NB4 (cell line): ENCODE data around the gene AGAP1.

Source experiments
- DNase-seq: peaks from one replicate; pipeline ENCODE4 v3.0.0; 2010; ENCODE audit warnings: low read depth
- H3K4me3 ChIP-seq: one replicate; pipeline ENCODE4 v1.5.1; 2011; ENCODE audit warnings: mild to moderate bottlenecking, low read depth, low read length, moderate library complexity
- MYC ChIP-seq: IDR thresholded peaks from 2 replicates; pipeline ENCODE4 v1.6.1; 2011; ENCODE audit warnings: low read depth, low read length
- POLR2A ChIP-seq: IDR thresholded peaks from 2 replicates; pipeline ENCODE4 v1.6.1; 2011; ENCODE audit warnings: mild to moderate bottlenecking; ENCODE audit not compliant: insufficient read length; ENCODE audit errors: extremely low read depth
- TF ChIP-seq, protein P1 (sequence below): IDR thresholded peaks from one replicate; pipeline ENCODE4 v1.5.1; 2012; ENCODE audit warnings: low read depth, low read length
- TF ChIP-seq, protein P2 (sequence below): IDR thresholded peaks from 2 replicates; pipeline ENCODE4 v1.6.1; 2011; ENCODE audit warnings: low read depth, low read length

AGAP1 gene

DNA sequence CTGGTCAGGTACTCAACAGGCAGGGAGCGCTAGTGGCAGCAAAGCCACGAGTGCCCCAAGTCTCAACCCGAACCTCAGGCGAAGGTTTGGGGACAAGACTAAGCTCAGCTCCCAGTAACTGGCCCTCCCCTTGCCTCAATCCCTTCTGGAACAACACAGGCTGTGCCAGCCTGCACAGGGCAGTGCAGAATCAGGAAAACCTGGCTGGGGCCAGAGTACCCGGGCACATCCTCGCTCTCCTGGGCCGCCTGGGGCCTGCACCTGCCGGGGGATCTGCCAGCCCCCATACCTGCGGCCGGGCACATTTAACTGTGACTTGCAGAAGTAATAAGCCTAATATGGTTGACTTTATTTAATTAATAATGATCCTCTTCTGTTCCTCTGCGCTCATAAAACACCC is 613.7 kb downstream of the AGAP1 start:
- TF ChIP-seq, protein P1, sequence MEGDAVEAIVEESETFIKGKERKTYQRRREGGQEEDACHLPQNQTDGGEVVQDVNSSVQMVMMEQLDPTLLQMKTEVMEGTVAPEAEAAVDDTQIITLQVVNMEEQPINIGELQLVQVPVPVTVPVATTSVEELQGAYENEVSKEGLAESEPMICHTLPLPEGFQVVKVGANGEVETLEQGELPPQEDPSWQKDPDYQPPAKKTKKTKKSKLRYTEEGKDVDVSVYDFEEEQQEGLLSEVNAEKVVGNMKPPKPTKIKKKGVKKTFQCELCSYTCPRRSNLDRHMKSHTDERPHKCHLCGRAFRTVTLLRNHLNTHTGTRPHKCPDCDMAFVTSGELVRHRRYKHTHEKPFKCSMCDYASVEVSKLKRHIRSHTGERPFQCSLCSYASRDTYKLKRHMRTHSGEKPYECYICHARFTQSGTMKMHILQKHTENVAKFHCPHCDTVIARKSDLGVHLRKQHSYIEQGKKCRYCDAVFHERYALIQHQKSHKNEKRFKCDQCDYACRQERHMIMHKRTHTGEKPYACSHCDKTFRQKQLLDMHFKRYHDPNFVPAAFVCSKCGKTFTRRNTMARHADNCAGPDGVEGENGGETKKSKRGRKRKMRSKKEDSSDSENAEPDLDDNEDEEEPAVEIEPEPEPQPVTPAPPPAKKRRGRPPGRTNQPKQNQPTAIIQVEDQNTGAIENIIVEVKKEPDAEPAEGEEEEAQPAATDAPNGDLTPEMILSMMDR = no peak
- TF ChIP-seq MYC (no peak), POLR2A (no peak)
- TF ChIP-seq, protein P2, sequence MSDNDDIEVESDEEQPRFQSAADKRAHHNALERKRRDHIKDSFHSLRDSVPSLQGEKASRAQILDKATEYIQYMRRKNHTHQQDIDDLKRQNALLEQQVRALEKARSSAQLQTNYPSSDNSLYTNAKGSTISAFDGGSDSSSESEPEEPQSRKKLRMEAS = no peak
- no peak overlapping the region for H3K4me3 ChIP-seq
- DNase-seq = no peak

DNA sequence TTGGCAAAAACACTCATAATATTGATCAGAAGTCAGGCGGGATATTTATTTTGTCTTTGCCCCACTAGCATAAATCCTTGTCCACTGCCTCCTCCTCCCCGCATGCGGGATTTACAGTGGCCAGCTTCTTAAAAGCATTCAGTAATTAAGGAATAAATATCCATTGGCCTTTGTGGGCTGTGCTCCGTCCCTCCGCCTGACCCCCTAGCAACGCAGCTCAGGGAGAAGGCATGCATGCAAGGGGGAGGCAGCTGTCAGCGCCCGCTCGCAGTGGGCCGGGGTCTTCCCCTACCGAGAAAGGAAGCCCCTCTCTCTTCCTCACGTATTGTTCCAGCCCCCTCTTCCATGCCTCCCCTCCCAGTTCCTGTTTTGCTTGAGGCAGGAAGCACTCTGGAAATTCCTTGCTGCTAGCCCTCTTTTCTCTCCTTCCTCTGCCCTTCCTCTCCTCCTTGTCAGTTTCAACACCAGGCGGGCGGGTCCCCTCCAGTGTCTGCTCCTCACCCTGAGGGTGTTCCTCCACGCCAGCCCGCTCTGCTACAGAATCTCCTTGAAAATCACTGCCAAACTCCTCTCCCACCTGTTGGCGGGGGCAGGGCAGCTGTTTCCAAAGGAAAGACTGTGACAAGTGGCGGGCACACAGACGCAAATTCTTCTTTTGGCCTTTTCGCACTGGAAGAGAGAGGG is 614.2 kb downstream of the AGAP1 start:
- no peak overlapping the region for H3K4me3 ChIP-seq
- no peak for DNase-seq
- TF ChIP-seq MYC = no peak
- no peak for TF ChIP-seq POLR2A
- TF ChIP-seq, protein P1 = no peak
- TF ChIP-seq, protein P2 = no peak

DNA sequence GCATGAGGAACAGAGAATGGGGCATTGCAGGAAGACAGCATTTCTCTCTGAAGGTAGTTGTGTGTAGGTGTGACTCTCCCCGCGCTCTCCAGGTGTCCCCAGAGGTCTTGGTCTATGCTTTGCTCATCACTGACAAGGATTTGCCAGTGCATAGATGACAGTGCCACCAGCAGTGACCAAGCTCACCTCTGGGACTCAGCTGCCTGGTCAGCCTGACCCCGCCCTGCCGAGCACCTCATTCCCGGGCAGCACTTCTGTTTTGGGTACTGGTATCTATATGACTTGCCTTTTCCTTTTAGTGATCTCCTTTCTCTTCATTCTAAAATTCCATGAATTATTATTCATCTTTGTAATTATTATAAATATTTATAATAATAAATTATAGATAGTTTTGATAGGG is 615.2 kb downstream of the AGAP1 start:
- no peak overlapping the region for H3K4me3 ChIP-seq
- TF ChIP-seq, protein P1 = no peak
- no peak for TF ChIP-seq POLR2A
- TF ChIP-seq MYC = no peak
- TF ChIP-seq, protein P2 = no peak
- no peak for DNase-seq

DNA sequence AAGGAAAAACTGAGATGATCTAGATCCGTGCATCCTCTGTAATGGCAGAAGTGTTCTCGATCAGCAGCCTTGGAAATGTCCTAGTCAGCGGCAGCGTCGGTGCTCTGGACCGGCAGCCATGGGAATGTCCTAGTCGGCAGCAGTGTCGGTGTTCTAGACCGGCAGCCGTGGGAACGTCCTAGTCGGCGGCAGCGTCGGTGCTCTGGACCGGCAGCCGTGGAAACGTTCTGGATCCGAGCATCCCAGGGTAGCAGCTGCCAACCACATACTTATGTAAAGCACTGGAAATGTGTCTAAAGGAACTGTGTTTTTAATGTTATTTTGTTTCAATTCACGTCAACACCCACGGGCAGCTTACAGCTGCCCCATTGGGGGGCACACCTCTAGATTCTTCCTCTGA is 615.6 kb downstream of the AGAP1 start:
- no peak overlapping the region for H3K4me3 ChIP-seq
- no peak for TF ChIP-seq MYC
- TF ChIP-seq, protein P1 = no peak
- TF ChIP-seq, protein P2 = no peak
- TF ChIP-seq POLR2A = no peak
- DNase-seq = no peak

DNA sequence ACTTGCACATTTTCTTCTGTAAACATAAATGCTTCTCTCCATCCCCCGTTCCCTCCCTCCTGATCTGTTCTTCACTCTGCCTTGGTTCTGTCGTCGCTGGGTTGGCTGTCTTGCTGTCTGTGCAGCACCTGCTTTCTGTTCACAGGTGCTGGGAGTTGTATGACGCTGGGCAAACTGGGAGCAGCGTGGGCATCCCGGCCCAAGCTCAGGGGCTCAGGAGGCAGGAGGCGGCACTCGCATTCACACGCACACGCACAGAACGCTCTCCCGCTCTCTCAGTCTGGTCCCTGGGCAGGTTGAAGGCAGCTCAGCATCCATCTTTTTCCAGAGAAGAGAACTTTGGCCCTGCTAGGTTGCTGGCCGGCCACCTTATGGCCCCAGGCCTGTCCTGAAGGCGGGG is 618.6 kb downstream of the AGAP1 start:
- no peak for DNase-seq
- H3K4me3 ChIP-seq = no peak overlapping the region
- TF ChIP-seq, protein P1 = no peak
- TF ChIP-seq MYC = no peak
- no peak for TF ChIP-seq POLR2A
- TF ChIP-seq, protein P2 = no peak
